Tibial artery (tissue), 4 donors: ENCODE measurements around the gene CSNK1E.

Experiments used
- DNase-seq, 2 donors: peaks; one replicate each; pipeline ENCODE4 v3.0.0-alpha.2; 2019
- H3K27ac ChIP-seq, 2 donors: fragments of 200-600 bp; sonication (generic) in 1 of 2; 1 replicate in 1 of 2; 2 replicates in 1 of 2; pipeline ENCODE4 v1.5.1; 2018 to 2019; ENCODE audit warnings: mild to moderate bottlenecking in 1 of 2
- H3K27me3 ChIP-seq, 2 donors: fragments of 200-600 bp; sonication (generic) in 1 of 2; one replicate each; pipeline versions ENCODE4 v1.5.1 to v1.6.0; 2016 to 2019
- H3K36me3 ChIP-seq, 3 donors: fragments of 200-600 bp; sonication (generic) in 2 of 3; one replicate each; pipeline ENCODE4 v1.5.1; 2016 to 2019; ENCODE audit warnings: mild to moderate bottlenecking in 2 of 3
- H3K4me1 ChIP-seq, 4 donors: fragments of 200-600 bp; sonication (generic) in 2 of 4; 1 replicate in 3 of 4; 2 replicates in 1 of 4; pipeline ENCODE4 v1.5.1; 2016 to 2019
- H3K4me3 ChIP-seq, 2 donors: fragments of 200-600 bp; sonication (generic) in 1 of 2; 1 replicate in 1 of 2; 2 replicates in 1 of 2; pipeline ENCODE4 v1.5.1; 2018 to 2019; ENCODE audit warnings: mild to moderate bottlenecking in 2 of 2
- H3K9me3 ChIP-seq, 3 donors: fragments of 200-600 bp; sonication (generic) in 1 of 3; one replicate each; pipeline ENCODE4 v1.5.1; 2016 to 2019
- CTCF ChIP-seq, 2 experiments: fragments of 200-600 bp in 1 of 2; fragments of 450-650 bp in 1 of 2; IDR thresholded peaks; one replicate each; pipeline ENCODE4 v1.5.1; 2017 to 2019; ENCODE audit warnings: antibody characterized with exemption in 2 of 2, mild to moderate bottlenecking in 1 of 2, moderate library complexity in 1 of 2
- intact Hi-C: fragments of 100-400 bp; cut with DNase I; formaldehyde crosslinking; loops from one replicate; pipeline ENCODE4 v1.15.0; 2023; ENCODE audit warnings: low total_unique reads

Gene CSNK1E

GRCh38 chr22:38290347-38290746 lies 26.9 kb downstream of the CSNK1E start:
- H3K9me3 ChIP-seq, result no peaks in the 10 kb centered on the region
- intact Hi-C loops, result no loop called here
- no peaks in the 10 kb centered on the region for H3K27me3 ChIP-seq
- H3K4me3 ChIP-seq, result no peak overlapping the region
- H3K36me3 ChIP-seq, result peaks cover 32 to 78% (median 64%) of the 10 kb centered on the region in 3 donors
- TF ChIP-seq CTCF (IDR thresholded peaks at IDR 0.05), result no peak
- peaks cover 0 to 7% (median 1%) of the 10 kb centered on the region in 4 donors for H3K4me1 ChIP-seq
- no peak for DNase-seq
- no peak overlapping the region for H3K27ac ChIP-seq

GRCh38 chr22:38289583-38290082 lies 27.6 kb downstream of the CSNK1E start:
- intact Hi-C loops, result no loop called here
- H3K4me1 ChIP-seq, result peaks cover 0 to 10% (median 5%) of the 10 kb centered on the region in 4 donors
- H3K4me3 ChIP-seq, result no peak overlapping the region
- H3K36me3 ChIP-seq, result peaks cover 25 to 71% (median 57%) of the 10 kb centered on the region in 3 donors
- TF ChIP-seq CTCF (IDR thresholded peaks at IDR 0.05), result no peak
- H3K27ac ChIP-seq, result no peak overlapping the region
- no peaks in the 10 kb centered on the region for H3K27me3 ChIP-seq
- no peaks in the 10 kb centered on the region for H3K9me3 ChIP-seq
- no peak for DNase-seq

- Histone ChIP-seq H3K27me3 (no peaks in the 10 kb centered on the region), H3K27ac (no peak overlapping the region), H3K4me1 (peaks cover 0 to 28% (median 19%) of the 10 kb centered on the region in 4 donors), H3K36me3 (peaks cover 6 to 45% (median 31%) of the 10 kb centered on the region in 3 donors), H3K4me3 (no peak overlapping the region), H3K9me3 (no peaks in the 10 kb centered on the region)
- intact Hi-C loops, result no loop called here
- no peak for DNase-seq
- TF ChIP-seq CTCF (IDR thresholded peaks at IDR 0.05), result no peak
Observed at GRCh38 chr22:38286915-38287669, 30.1 kb downstream of the CSNK1E start.

- DNase-seq, result no peak
- Histone ChIP-seq H3K4me3 (no peak overlapping the region), H3K9me3 (no peaks in the 10 kb centered on the region), H3K27ac (peak overlapping the region; percentile 59 to 73), H3K4me1 (peaks cover 0 to 28% (median 19%) of the 10 kb centered on the region in 4 donors), H3K36me3 (peaks cover 6 to 27% (median 18%) of the 10 kb centered on the region in 3 donors), H3K27me3 (no peaks in the 10 kb centered on the region)
- no peak for TF ChIP-seq CTCF (IDR thresholded peaks at IDR 0.05)
- intact Hi-C loops, result no loop called here
Observed at GRCh38 chr22:38285018-38285417, 32.2 kb downstream of the CSNK1E start.

- no peak overlapping the region for H3K4me3 ChIP-seq
- peak; percentile 58 to 85 for DNase-seq
Observed at GRCh38 chr22:38284042-38284402, 33.2 kb downstream of the CSNK1E start.

More at GRCh38 chr22:38284042-38284402, 33.2 kb downstream of the CSNK1E start:
- H3K36me3 ChIP-seq, result peaks cover 0 to 17% (median 9%) of the 10 kb centered on the region in 3 donors
- peaks cover 0 to 29% (median 19%) of the 10 kb centered on the region in 4 donors for H3K4me1 ChIP-seq
- H3K27ac ChIP-seq, result peak overlapping the region; percentile 59 to 73
- H3K9me3 ChIP-seq, result no peaks in the 10 kb centered on the region
- no peak for TF ChIP-seq CTCF (IDR thresholded peaks at IDR 0.05)
- H3K27me3 ChIP-seq, result no peaks in the 10 kb centered on the region
- intact Hi-C loops, result no loop called here
